Right atrium auricular region (tissue), 2 donors: ENCODE data around the gene ARHGEF11. TPM values are rescaled to one million over a fixed set of nuclear protein-coding genes. Genes with fewer than 3 reads are reported as not detected.

ENCODE experiments used
- DNase-seq: peaks from one replicate; pipeline ENCODE4 v3.0.0-alpha.2; 2019; ENCODE audit warnings: low spot score
- H3K27ac ChIP-seq, 2 donors: fragments of 200-600 bp; sonication (generic); 1 replicate in 1 of 2; 2 replicates in 1 of 2; pipeline ENCODE4 v1.5.1; 2016 to 2019
- H3K27me3 ChIP-seq, 2 donors: fragments of 200-600 bp; sonication (generic); one replicate each; pipeline versions ENCODE4 v1.5.1 to v1.6.0; 2017 to 2019
- H3K36me3 ChIP-seq: fragments of 200-600 bp; sonication (generic); one replicate; pipeline ENCODE4 v1.5.1; 2016
- H3K4me1 ChIP-seq, 2 donors: fragments of 200-600 bp; sonication (generic); one replicate each; pipeline versions ENCODE4 v1.5.1 to v1.6.0; 2017 to 2019
- H3K4me3 ChIP-seq, 2 donors: fragments of 200-600 bp; sonication (generic); 1 replicate in 1 of 2; 2 replicates in 1 of 2; pipeline ENCODE4 v1.5.1; 2017 to 2019; ENCODE audit warnings: mild to moderate bottlenecking in 1 of 2, moderate library complexity in 1 of 2
- H3K9me3 ChIP-seq, 2 donors: fragments of 200-600 bp; sonication (generic); one replicate each; pipeline ENCODE4 v1.5.1; 2019
- total RNA-seq, 2 donors: library from RNA; depleted of rRNA; stranded (reverse); fragments of >200 nt; gene quantifications; one replicate each; pipeline ENCODE4 v1.1.0, GENCODE V29; 2016
- TF ChIP-seq, protein P1 (sequence below), 2 donors: fragments of 200-600 bp; sonication (generic); IDR thresholded peaks; one replicate each; pipeline ENCODE4 v1.5.1; 2019; ENCODE audit warnings: antibody characterized with exemption in 2 of 2

Gene ARHGEF11
- total RNA-seq, 2 donors from 2014 or later: 26.6 to 33.5 TPM

DNA sequence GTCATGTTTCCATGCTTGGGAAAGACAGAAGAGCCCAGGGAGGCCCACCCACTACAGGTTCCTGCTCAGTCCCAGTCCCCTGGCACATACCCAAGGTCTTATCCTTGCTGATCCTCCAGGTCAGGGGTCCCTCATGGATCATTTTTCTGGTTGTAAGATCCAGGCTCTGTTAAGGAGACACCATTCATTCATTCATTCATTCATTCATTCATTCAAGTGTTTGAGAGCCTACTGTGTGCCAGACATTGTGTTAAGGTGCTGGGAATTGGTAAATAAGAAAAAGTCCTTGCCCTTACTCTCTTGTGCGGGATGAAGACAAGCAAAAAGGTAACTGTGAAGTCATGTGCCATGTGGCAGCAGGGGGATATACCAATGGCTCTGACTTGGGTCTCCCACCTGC, 101.3 kb downstream of the ARHGEF11 start:
- DNase-seq: no peak
- H3K4me3 ChIP-seq: no peak overlapping the region
- no peaks in the 10 kb centered on the region for H3K27me3 ChIP-seq
- no peaks in the 10 kb centered on the region for H3K9me3 ChIP-seq
- H3K4me1 ChIP-seq: no peaks in the 10 kb centered on the region
- TF ChIP-seq, protein P1, sequence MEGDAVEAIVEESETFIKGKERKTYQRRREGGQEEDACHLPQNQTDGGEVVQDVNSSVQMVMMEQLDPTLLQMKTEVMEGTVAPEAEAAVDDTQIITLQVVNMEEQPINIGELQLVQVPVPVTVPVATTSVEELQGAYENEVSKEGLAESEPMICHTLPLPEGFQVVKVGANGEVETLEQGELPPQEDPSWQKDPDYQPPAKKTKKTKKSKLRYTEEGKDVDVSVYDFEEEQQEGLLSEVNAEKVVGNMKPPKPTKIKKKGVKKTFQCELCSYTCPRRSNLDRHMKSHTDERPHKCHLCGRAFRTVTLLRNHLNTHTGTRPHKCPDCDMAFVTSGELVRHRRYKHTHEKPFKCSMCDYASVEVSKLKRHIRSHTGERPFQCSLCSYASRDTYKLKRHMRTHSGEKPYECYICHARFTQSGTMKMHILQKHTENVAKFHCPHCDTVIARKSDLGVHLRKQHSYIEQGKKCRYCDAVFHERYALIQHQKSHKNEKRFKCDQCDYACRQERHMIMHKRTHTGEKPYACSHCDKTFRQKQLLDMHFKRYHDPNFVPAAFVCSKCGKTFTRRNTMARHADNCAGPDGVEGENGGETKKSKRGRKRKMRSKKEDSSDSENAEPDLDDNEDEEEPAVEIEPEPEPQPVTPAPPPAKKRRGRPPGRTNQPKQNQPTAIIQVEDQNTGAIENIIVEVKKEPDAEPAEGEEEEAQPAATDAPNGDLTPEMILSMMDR (IDR thresholded peaks at IDR 0.05): no peak
- peaks cover 94% of the 10 kb centered on the region for H3K36me3 ChIP-seq
- H3K27ac ChIP-seq: no peak overlapping the region

DNA sequence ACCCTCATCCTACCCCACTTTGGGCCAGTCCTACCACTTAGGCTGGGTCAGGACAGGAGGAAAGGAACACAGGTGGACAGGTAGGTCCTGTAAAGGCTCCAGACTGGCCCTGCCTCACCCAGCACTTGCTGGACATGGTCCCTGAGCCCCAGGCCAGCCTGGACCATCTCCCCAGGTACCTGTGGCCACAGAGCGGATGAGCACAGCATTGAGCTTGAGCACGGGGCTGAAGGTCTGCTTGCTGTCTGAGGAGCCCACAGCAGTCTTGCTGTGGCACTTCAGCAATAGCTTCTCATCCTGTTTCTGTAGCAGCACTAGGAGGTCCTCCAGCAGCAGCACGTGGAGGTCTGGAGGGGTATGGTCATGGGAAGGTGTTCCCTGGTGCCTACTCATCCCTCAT, 101.8 kb downstream of the ARHGEF11 start:
- Histone ChIP-seq H3K4me3 (no peak overlapping the region), H3K27ac (no peak overlapping the region), H3K4me1 (no peaks in the 10 kb centered on the region), H3K36me3 (peaks cover 95% of the 10 kb centered on the region), H3K9me3 (no peaks in the 10 kb centered on the region), H3K27me3 (no peaks in the 10 kb centered on the region)
- DNase-seq: no peak
- TF ChIP-seq, protein P1 (IDR thresholded peaks at IDR 0.05): no peak

DNA sequence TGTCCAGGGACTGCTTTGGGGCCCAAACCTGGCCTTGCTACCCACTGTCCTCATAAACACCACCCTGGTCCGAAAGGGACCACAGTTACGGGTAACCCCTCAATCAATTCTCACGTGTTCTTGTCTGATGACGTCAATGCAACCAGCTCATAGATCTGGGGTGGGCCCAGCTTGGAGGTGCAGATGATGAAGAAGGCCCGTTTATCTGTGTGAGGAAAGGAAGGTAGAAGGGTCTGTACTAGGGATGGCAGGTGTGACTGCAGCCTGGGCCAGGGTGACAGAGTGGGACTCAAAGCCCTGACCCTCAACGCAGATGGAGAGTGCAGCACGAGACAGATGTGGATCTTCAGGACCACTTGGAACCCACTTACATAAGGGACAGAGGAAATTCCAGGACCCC, 103.0 kb downstream of the ARHGEF11 start:
- TF ChIP-seq, protein P1 (IDR thresholded peaks at IDR 0.05): no peak
- H3K4me1 ChIP-seq: no peaks in the 10 kb centered on the region
- peaks cover 93% of the 10 kb centered on the region for H3K36me3 ChIP-seq
- no peaks in the 10 kb centered on the region for H3K27me3 ChIP-seq
- H3K27ac ChIP-seq: no peak overlapping the region
- no peaks in the 10 kb centered on the region for H3K9me3 ChIP-seq
- H3K4me3 ChIP-seq: no peak overlapping the region
- DNase-seq: no peak

DNA sequence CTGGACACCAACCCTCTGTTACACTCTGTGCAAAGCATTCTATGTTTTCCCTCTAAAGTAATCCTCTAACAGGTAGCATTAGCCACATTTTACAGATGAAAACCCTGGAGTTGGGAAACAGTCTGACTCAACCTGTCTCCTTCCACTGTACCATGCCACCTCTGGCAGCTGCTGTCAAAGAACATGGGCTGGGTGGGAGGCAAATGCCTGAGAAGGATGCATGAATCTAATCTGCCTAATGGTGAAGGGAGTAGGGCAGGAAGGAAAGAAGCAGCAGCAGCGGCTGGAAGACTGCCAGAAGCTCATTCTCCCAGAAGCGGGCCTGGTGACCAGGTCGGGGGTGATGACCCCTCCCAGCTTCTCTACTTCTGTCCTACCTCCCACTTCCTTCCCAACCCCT, 103.4 kb downstream of the ARHGEF11 start:
- TF ChIP-seq, protein P1 (IDR thresholded peaks at IDR 0.05): no peak
- Histone ChIP-seq H3K4me1 (no peaks in the 10 kb centered on the region), H3K27ac (no peak overlapping the region), H3K27me3 (no peaks in the 10 kb centered on the region), H3K9me3 (no peaks in the 10 kb centered on the region), H3K36me3 (peaks cover 92% of the 10 kb centered on the region), H3K4me3 (no peak overlapping the region)
- DNase-seq: no peak

DNA sequence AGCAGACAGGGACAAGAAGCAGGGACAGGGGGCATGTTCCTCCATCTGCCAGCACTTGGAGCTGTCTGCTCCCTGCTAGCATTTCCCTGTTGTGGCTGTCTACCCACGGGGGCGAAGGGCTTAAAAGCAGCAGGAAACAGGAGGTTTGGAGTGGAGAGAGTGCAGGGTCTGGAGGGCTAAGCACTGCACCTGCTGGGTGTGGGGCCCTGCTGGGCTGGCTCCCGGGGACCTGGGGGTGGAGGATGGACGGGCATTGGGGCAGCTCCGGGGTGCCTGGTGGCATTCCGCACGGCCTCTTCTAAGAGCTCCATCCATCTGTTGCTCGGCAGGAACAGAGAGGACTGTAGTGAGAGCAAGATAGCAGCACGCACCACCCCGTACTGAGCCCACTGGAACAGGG, 103.9 kb downstream of the ARHGEF11 start:
- H3K9me3 ChIP-seq: no peaks in the 10 kb centered on the region
- H3K4me1 ChIP-seq: no peaks in the 10 kb centered on the region
- no peak for DNase-seq
- TF ChIP-seq, protein P1 (IDR thresholded peaks at IDR 0.05): no peak
- H3K27ac ChIP-seq: no peak overlapping the region
- H3K27me3 ChIP-seq: no peaks in the 10 kb centered on the region
- H3K36me3 ChIP-seq: peaks cover 92% of the 10 kb centered on the region
- no peak overlapping the region for H3K4me3 ChIP-seq

DNA sequence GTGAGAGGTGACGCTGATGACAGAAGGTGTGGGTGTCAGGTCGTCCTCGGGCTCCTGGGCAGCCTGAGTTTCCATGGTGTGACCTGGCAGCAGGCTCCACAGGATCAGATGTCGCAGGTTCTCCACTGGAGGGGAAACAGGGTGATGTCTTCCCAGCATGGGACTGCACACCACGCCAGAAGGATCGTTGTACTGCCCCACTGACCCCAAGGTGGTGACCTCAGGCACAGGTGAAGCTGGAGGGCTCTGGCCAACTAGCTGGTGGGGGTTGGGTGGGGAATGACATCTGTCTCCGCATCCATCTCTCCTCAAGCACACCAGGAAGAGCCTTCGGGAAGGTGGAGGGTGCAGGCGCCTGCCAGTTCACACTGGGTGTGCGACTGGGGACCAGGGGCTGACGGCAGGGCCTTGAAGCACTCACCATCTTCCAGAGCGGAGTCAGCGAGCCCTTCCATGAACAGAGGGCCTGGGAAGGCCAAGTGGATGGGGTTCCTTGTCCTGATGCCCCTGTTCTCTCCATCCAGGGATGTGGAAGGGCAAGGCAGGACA, 105.7 kb downstream of the ARHGEF11 start:
- TF ChIP-seq, protein P1 (IDR thresholded peaks at IDR 0.05): no peak
- Histone ChIP-seq H3K27ac (no peak overlapping the region), H3K27me3 (no peaks in the 10 kb centered on the region), H3K36me3 (peaks cover 82% of the 10 kb centered on the region), H3K9me3 (no peaks in the 10 kb centered on the region), H3K4me1 (no peaks in the 10 kb centered on the region), H3K4me3 (no peak overlapping the region)
- no peak for DNase-seq
